HG03442 (cell line): ENCODE measurements around the gene UBE2F.
A peak's percentile ranks its signal among the peaks of the same experiment; 100 is the strongest.
"Not testable (repeated sequence)": the region's sequence is repeated elsewhere in the genome, so short reads cannot be mapped to it uniquely, and the experiment has no call there.

Source experiments
- ATAC-seq: cut with Tn5 transposase; IDR thresholded peaks from one replicate; pipeline ENCODE4 v1.9.1; 2021; ENCODE audit warnings: mild to moderate bottlenecking, moderate library complexity; ENCODE audit not compliant: unreplicated experiment

The UBE2F gene

DNA sequence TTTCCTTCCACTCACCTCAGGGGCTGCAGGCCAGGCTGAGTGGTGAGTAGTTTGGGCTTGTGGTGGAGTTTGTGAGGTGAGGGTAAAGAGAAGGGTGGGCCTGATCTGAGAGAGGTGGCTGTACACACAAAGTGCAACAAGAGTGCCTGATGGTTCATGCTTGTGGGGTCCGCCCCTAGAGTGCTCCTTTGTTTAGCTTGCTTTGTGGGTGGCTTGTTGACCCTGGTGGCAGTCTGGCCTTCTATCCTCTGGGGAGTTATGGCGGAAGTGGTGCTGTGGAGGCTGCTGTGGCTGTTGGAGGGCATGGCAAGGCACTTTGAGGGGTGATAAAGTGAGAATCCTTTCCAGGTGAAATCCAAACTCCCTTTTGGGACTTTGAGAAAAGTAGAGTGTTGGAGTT, 10.6 kb downstream of the UBE2F start:
- ATAC-seq: peak; percentile 45

DNA sequence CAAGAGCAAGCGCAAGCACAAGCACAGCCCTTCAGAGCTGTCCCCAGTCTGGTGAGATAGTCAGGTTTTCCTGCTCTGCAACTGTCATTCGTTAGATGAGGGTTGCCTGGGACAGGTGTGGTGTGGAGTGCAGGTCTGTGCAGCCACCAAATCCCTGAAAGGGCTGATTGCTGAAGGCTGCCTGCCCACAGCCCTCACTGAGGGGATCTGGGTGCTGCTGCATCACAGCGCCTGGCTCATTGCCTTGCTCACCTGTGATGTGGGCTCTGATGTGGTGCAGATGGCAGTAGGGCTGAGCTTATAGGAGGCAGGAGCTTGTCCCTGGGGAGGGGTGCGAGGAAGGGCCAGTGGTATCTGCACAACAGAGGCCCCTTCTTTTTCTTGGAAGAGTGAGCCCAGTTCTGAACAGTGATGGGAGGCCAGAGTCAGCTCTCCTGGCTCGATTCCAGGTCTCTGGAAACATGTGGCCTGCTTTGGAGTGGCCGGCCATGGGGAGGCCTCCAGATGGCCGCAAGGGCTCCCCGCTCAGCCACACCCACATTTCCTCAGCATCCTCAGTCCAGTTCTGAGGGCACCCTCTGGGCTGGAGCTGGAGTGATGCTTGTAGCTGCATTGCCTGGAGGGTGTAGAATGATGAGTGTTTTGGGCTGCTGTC, 11.4 kb downstream of the UBE2F start:
- no peak for ATAC-seq

DNA sequence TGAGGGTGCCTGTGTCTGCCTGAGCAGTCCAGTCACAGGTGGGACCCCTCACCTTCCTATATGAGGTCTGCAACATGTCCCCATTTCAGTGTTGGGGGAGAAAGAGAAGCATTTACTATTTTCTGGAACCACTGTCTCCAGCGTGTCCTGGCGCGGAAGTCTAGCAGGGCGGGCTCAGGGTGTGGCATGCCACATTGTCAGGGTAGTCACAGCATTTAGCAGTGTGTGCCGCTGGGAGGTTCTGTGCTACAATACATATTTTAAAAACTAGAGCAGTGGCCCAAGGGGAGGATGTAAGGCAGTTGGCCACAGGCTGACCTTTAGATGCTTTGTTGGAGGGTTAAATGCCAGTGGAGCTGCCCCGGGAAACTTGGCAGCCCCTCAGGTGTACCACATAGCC, 12.5 kb downstream of the UBE2F start:
- ATAC-seq: no peak

DNA sequence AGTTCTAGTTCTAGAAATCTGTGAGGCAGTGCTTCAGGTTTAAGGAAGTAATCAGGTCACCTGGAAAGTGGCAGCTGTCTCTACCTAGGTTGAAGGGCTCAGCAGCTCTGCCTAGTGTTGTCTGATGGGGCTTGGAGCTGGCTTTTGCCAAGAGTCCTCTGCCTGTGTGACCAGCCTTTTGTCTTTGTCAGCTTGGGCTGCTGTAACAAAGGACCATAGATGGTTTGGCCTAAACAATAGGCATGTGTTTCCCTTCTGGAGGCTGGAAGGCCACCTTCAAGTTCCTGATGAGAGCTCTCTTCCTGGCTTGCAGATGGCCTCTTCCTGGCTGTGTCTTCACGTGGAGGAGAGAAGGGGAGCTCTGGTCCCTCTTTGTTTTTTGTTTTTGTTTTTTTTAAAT, 13.3 kb downstream of the UBE2F start:
- no peak for ATAC-seq

DNA sequence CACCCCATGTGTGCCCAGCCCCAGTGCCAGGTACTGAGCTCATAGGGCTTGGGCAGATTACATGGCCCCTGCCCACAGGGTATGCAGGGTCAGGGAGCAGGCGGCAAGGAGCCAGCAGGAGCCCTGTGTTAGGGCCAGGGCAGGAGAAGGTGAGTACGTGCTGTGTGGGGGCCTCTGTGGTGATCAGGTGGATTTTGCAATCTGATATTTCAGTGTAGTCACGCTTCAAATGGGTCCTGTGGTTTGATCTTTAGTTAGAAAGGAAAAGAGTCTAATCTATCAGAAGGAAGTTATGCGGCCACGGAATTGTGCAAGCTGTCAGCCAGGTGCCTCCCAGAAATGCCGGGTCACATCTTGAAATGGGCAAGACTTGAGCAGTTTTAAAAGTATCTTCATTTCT, 13.9 kb downstream of the UBE2F start:
- no peak for ATAC-seq

DNA sequence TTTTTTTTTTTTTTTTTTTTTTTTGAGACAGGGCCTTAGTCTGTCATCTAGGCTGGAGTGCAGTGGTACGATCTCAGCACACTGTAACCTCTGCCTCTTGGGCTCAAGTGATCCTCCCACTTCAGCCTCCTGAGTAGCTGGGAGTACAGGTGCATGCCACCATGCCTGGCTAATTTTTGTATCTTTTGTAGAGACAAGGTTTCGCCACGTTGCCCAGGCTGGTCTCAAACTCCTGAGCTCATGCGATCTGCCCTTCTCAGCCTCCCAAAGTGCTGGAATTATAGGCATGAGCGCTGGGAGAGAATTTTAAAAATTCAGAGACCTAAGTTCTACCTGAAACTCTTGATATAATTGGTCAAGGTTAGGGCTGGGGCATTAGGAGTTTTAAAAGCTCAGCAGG, 14.8 kb downstream of the UBE2F start:
- not testable (repeated sequence) for ATAC-seq

DNA sequence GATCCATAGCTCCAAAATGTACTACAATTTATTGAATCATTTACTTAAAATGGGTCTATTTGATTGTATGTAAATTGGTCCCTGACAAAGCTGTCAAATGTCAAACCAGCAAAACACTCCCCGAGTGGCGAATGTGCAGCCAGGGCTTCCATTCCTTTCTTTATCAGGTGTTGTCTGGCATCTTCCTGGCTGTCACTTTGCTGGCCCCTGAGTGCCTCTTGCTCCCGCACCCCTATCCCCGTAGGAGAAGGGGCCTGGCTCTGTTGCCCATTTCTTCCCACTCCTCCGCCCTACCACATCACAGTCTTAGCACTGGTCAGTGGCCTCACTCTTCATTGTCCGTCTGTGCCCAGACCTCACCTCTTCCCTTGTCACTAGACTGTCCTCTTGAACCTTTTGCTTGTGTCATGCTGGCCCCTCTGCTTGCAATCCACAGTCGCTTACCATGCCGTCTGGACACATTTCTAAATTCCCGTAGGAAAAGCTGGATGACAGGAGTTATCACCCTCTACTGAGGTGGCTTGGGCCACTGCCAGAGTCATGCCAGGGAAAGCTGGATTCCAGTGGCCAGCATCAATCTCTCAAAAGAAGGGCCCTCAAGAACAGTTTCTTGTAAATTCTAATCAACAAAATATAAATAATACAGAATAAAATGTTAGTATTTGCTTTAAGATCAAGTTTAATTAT, 15.4 kb downstream of the UBE2F start:
- no peak for ATAC-seq

DNA sequence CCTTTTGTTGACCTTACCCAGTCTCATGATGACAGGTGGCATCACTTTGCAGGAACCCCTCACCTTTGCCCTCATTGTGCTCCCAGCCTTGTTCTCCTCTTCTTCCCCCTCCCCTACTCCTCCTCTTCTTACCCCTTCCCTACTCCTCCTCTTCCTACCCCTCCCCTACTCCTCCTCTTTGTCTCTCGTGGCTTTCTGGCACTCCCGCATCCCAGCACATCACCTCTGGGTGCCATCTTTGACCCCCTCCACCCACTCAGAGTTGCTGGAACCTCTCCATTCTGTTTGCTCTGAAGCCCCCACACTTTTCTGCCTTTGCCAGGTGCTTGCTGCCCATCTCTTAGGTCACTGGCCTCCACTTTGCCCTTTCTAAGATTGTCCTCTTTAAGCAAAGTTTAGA, 17.1 kb downstream of the UBE2F start:
- ATAC-seq: no peak

DNA sequence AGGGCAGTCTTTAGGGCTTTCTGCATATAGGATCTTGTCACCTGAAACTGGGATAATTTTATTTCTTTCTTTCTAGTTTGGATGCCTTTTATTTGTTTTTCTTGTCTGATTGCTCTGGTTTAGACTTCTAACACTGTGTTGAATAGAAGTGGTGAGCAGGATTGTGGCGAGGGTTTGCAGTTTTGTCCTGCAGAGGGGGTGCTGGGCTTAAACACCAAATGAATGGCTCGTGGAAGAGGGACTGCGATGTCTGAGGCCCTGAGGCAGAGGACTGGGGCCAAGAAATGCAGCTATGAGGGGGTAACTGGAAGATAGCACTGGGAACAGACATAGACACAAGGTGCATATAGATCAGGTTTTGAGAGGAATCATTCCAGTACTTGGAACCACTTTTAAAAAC, 20.5 kb downstream of the UBE2F start:
- ATAC-seq: no peak

DNA sequence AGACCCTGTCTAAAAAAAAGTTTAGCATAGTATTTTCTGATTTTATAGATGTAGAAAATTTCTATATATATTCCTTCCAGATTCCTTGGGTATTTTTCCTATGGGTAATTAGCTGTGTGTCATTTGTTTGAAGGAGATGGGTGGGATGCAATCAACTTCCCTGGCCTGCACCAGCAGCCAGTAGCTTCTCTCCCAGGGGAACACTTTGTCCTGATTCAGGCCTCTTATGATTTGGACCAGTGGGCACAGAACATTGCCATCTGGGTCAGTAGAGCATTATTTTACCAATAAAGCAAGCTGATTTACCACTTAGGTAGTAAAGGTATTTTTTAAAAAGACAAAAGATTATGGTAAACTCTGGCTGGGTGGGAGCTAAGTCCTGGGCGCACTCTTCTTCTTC, 26.9 kb downstream of the UBE2F start:
- ATAC-seq: no peak

DNA sequence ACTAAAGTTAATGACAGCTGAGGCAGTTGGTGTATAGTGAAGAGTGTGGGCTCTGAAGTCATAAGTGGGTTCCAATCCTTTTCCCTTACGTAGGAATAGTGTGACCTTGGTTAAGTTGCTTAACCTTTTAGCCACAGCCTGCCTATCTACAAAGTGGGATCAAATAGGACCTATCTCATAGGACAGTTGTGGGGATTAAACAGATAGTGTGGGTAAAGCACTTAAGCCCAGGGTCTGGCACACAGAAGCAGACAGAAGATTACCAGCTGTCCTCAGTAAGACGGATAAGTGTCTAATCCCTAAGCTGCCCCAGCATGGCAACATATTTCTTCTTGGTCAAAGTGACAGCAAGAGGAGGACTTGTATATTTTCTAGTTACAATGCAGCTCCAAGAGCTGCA, 28.2 kb downstream of the UBE2F start:
- ATAC-seq: no peak

DNA sequence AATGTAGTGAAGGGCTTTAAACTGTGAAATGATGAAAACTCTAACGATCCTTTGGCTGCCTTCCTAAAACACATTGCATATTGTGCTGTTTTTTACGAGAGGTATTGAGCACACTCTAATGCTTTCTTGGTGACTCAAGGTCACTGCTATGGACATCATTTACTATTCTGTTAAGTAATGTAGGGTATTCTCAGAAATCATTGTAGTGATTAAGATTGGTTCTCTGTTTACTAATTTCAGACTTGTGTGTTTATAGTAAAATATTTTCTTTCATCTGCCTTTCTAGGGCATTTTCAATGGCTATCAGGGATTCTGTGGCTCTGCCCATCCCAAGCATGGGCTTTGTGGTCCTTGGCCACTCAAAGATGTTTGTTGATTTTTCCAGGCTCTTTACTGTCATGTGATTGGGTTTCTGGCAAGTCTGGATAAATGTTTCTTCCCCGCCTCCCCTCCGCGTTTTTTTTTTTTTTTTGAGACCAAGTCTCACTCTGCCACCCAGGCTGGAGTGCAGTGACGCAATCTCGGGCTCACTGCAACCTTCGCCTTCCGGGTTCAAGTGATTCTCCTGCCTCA, 29.3 kb downstream of the UBE2F start:
- ATAC-seq: no peak

DNA sequence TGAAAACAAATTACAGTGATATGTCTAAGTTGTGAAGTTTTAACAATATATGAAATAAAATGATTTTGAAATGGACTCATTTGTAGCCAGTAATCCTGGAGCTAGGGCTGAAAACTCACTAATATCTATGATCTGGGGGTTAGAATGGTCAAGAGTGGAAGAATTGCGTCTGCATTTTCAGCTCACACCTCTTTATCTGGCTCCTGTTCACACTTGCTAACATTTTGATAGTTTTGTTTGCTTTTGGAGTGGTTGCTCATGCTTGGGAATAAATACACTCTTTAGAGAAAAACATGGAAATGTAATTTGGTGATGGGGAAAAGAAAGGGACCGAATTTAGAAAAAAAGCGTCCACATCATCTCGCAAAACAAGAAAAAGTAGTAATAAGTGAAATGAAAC, 30.7 kb downstream of the UBE2F start:
- no peak for ATAC-seq

DNA sequence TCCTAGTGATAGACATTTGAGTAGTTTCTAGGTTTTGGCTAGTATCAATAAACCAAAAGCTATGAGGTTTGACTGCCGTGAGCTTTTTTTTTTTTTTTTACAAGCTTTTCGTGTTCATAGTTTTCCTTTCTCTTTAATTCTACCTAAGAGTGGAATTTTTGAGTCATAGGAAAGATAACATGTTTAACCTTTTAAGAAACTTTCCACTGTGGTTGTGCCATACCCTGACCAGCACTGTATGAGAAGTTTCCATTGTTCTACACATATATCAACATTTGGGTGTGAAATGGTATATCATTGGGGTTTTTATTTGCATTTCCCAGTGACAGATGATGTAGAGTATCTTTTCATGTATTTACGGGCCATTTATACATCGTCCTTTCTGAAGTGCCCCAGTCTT, 31.7 kb downstream of the UBE2F start:
- peak; percentile 90 for ATAC-seq

DNA sequence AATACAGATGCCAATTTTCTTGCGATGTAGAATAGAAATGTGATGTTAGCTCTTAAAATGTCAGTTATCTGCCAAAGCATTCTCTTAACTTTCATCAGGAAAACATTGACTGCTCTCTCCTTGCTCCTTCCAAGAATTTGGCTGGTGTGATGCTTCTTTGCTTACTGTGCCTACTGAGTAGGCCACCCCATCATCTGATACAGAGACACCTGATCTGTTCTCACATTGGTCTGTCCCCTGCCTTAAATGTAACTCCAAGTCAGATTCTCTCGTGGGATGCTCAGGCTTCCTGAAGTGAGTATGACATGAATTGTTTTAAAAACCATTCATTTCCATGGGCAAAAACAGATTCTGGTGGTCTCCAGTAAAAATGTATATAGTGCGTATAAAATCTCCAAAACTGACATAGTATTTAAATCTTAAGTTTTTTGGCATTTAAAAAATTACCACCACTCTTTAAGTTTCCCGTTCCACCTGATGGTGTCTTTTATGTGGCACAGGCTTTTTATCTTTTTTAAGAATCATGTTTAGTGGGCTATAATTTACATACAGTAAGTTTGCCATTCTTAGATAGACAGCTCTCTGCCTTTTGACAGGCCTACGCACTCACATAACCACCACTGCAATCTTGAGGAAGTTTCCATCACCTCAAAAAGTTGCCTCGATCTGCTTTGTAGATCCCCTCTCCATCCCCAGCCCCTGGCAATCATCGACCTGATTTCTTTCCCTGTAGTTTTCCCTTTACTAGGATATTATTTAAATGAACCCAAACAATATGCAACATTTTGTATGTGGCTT, 36.6 kb downstream of the UBE2F start:
- no peak for ATAC-seq

DNA sequence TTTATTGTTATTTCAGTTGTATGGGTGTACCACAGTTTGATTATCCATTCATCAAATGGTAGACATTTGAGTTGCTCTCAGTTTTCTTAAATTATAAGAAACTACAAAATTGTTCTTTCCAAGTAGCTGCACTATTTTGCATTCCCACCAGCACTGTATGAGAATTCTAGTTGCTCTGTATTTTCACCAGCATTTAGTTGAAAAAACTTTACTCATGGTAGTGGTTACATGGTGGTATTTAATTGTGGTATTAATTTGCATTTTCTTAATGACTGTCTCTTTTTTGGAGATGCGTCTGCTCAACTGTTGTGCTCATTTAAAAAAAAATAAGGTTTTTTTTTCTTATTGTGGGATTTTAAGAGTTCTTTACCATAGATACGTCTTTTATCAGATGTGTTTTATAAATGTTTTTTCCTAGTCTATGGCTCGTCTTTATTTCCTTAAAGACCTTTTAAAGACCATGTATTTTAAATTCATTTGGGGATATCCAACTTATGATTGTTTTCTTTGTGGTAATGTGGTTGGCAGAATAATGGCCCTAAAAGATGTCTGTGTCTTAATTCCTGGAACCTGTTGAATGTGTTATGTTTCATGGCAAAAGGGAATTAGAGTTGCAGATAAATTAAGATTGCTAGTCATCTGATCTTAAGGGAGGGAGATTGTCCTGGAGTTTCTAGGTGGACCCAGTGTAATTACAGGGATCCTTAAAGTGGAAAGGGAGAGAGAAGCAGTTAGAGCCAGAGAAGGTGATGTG, 37.4 kb downstream of the UBE2F start:
- ATAC-seq: no peak

DNA sequence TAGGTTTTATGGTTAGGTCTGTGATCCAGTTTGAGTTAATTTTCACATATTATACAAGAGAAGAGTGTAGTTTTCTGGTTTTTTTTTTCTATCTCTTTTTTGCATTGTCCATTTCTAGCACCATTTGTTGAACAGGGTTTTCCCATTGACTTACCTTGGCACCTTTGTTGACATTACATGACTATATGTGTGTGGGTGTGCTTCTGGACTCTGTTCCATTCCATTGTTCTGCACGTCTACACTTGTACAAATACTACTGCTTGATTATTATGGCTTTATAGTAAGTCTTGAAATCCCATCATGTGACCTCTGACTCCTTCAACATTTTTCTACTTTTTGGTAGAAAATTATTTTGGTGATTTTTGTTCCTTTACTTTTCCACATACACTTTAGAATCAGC, 38.7 kb downstream of the UBE2F start:
- no peak for ATAC-seq

DNA sequence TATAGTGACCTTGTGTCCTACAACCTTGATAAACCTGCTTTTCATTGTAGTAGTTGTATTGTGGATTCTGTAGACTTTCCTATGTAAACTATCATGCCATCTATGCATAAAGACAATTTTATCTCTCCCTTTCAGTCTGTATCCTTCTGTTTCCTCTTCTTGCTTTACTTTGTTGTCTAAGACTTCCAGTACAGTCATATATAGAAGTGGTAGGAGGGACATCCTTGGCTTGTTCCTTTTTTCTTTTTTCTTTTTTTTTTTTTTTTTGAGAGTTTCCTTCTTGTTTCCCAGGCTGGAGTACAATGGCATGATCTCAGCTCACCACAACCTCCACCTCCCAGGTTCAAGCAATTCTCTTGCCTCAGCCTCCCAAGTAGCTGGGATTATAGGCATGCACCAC, 39.7 kb downstream of the UBE2F start:
- no peak for ATAC-seq

DNA sequence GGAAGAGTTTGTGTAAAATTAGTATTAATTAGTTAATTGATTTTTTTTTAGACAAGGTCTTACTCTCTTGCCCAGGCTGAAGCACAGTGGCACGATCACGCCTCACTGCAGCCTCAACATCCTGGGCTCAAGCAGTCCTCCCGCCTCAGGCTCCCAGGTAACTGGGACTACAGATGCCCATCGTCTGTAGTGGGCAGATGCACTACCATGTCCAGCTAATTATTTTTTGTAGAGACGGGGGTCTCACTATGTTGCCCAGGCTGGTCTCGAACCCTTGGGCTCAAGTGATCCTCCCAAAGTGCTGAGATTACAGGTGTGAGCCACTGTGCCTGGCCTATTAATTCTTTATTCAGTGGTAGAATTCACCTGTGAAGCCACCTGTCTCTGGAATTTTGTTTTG, 41.1 kb downstream of the UBE2F start:
- ATAC-seq: no peak

DNA sequence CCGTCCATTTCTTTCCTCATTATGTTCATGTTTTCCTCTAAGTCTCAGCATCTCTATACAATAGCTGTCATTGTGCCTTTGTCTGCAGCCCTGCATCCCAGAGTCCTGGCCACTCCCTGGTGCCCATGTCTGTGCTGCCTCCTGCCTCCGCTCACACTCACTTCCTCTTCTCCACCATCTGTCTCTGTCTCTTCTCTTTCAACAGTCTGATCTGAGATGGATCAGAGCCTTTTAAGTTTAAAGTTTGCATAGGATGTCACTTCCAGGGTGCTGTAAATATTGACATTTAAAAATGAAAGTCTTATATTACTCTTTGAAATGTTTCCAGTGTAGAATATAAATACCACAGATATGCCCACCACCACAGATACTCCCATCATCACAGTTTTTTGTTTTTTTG, 42.7 kb downstream of the UBE2F start:
- no peak for ATAC-seq

DNA sequence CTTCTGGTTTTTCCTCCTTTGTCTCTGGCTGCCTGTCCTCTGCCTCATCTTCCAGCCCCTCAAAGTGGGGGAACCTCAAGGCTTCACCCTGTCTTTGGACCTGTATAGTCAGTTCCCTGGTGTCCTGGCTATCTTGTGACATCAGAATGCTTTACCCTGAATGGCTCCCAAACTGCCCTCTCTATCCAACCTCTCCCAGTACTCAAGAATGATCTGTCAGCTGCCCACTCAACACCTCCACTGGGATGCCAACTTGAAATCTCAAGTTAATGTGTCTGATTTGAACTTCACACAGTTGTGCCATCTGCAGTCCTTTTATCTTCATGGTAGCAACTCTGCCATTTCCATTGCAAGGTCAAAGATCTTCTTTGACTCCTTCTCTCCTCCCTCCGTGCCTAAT, 43.8 kb downstream of the UBE2F start:
- ATAC-seq: no peak
